GM12874 (cell line): ENCODE measurements around the gene ZBTB40.

ENCODE experiments used
- CTCF ChIP-seq: IDR thresholded peaks from 2 replicates; pipeline ENCODE4 v1.5.1; 2011; ENCODE audit warnings: low read depth, mild to moderate bottlenecking, control low read depth, low read length, moderate library complexity; ENCODE audit not compliant: insufficient read depth

ZBTB40 gene, protein sequence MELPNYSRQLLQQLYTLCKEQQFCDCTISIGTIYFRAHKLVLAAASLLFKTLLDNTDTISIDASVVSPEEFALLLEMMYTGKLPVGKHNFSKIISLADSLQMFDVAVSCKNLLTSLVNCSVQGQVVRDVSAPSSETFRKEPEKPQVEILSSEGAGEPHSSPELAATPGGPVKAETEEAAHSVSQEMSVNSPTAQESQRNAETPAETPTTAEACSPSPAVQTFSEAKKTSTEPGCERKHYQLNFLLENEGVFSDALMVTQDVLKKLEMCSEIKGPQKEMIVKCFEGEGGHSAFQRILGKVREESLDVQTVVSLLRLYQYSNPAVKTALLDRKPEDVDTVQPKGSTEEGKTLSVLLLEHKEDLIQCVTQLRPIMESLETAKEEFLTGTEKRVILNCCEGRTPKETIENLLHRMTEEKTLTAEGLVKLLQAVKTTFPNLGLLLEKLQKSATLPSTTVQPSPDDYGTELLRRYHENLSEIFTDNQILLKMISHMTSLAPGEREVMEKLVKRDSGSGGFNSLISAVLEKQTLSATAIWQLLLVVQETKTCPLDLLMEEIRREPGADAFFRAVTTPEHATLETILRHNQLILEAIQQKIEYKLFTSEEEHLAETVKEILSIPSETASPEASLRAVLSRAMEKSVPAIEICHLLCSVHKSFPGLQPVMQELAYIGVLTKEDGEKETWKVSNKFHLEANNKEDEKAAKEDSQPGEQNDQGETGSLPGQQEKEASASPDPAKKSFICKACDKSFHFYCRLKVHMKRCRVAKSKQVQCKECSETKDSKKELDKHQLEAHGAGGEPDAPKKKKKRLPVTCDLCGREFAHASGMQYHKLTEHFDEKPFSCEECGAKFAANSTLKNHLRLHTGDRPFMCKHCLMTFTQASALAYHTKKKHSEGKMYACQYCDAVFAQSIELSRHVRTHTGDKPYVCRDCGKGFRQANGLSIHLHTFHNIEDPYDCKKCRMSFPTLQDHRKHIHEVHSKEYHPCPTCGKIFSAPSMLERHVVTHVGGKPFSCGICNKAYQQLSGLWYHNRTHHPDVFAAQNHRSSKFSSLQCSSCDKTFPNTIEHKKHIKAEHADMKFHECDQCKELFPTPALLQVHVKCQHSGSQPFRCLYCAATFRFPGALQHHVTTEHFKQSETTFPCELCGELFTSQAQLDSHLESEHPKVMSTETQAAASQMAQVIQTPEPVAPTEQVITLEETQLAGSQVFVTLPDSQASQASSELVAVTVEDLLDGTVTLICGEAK

DNA sequence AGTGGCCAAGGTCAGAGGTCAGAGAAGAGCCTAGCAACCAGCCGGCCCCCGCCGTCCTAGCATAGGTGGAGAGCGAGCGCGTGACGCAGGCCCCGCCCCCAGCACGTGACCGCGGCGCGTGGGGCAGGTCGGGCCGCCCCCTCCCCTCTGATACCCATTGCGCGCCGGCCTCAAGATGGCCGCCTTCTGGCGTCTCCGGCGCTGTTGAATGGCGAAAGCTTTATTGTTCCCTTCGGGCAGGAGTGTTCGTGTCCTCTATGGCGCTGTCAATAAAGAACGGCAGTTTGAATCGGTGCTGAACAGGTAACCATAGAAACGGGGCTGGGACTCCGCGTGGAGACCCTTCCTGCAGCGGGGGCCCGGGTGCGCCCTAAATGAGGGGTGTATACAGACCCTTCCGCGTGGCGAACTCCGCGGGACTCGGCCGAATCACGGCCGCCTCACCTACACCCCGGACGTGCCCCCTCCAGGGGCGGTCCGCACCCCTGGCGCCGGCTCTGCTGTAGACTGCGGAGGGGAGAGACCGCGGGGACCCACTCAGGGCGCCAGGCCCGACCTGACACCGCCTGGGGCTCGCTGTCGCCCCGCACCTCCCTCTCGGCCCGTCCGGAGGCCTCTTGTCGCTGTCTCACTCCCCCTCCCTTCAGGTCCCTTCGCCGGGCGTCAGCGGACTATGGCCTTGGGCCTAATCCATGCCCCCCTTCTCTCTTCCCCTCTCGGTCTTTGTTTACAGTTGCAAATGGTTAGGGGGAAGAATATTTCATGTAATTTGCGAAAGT is at the start of gene ZBTB40:
ZBTB40 (plus strand) TSS at position 150 of the 779 bp plus-strand sequence. CDS start 38,098 bp downstream, outside the sequence.
- TF ChIP-seq CTCF = no peak

DNA sequence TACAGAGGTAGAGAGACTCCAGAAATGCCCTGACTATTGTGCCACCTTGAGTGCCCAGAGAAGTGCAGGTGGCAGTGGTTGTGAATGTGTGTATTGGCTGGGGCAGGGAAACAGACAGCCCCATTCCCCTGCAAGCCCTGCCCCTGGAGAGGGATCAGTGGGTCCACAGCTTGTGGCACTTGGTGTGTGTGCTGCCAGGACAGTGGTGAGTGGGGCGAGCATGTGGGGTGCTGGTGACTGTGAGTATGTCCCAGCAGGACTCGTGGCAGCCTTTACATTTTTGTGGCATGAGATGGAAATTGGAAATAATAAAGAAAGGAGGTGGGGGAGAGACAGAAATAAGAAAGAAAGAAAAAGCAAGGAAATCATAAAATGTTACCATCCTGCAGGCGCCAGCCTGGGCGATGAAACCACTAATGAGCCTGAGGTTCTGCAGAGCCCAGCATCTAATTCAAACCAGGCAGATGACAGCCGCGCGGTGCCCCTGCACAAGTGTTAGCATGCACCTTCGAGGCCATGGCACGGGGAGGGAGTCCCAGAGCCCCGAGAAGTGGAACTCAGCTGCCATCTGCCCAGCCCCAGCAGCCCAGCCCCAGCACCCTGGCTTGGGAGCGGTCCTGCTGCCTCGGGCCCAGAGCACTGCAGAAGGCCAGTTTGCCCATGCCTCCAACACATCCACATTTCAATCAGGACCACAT is 49.1 kb upstream of the ZBTB40 start:
- no peak for TF ChIP-seq CTCF

- TF ChIP-seq CTCF = no peak
Measured at GRCh38 chr1:22404486-22404885, 47.2 kb upstream of the ZBTB40 start.

- no peak for TF ChIP-seq CTCF
Measured at GRCh38 chr1:22406722-22407495, 44.7 kb upstream of the ZBTB40 start.

DNA sequence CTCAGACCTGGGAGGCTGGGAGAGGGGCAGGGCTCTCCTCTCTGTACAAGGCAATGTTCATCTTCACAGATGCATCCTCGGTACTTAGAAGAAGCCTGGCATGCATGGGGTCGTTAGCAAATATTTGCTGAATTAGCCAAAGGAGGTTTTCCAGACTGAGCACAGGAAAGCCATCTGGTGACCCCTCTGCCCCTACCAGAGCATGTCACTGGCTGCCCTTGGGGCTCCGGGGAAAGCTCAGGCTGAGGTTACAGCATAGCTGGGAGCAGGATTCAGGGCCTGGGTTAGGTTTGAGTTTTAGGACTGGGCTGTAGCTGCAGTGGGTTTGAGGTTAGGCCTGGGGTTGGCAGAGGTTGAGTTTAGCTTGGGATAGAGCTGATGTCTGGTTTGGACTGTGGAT is 43.4 kb upstream of the ZBTB40 start:
- no peak for TF ChIP-seq CTCF

DNA sequence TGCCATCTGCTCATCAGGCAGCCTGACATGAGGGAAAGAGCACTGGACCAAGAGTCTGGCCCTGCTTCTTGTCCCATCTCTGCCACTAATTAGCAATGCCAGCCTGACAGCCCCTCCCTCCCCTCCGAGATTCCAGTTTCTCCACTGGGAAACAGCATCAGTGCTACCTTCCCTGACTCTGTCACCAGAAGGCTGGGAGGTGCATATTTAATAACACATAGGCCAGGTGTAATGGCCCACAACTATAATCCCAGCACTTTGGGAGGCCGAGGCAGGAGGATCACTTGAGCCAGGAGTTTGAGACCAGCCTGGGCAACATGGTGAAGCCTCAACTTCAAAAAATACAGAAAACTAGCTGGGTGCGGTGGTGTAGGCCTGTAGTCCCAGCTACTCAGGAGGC is 41.2 kb upstream of the ZBTB40 start:
- no peak for TF ChIP-seq CTCF
